Glutamatergic neuron (in vitro differentiated cells): ENCODE measurements around the gene ANAPC10. TPM values are rescaled to one million over a fixed set of nuclear protein-coding genes. Genes with fewer than 3 reads are reported as not detected.

Experiments
- DNase-seq: peaks from one replicate; pipeline ENCODE4 v3.0.0; 2022
- H3K27ac Mint-ChIP-seq: one replicate; pipeline ENCODE4 v1.8.0; 2020; ENCODE audit warnings: mild to moderate bottlenecking, mixed read lengths, inconsistent platforms; ENCODE audit not compliant: unreplicated experiment
- H3K27me3 Mint-ChIP-seq: one replicate; pipeline ENCODE4 v1.8.0; 2020; ENCODE audit warnings: mild to moderate bottlenecking, moderate library complexity, mixed read lengths, inconsistent platforms; ENCODE audit not compliant: unreplicated experiment
- H3K36me3 Mint-ChIP-seq: one replicate; pipeline ENCODE4 v1.8.0; 2020; ENCODE audit warnings: mild to moderate bottlenecking, mixed read lengths, inconsistent platforms; ENCODE audit not compliant: unreplicated experiment
- H3K4me1 Mint-ChIP-seq: one replicate; pipeline ENCODE4 v1.8.0; 2020; ENCODE audit warnings: mild to moderate bottlenecking, low read depth, mixed read lengths, inconsistent platforms; ENCODE audit not compliant: unreplicated experiment
- H3K4me3 Mint-ChIP-seq: one replicate; pipeline ENCODE4 v1.8.0; 2020; ENCODE audit warnings: mild to moderate bottlenecking, mixed read lengths, inconsistent platforms; ENCODE audit not compliant: unreplicated experiment
- H3K9me3 Mint-ChIP-seq: one replicate; pipeline ENCODE4 v1.8.0; 2020; ENCODE audit warnings: mild to moderate bottlenecking, moderate library complexity, mixed read lengths, inconsistent platforms; ENCODE audit not compliant: unreplicated experiment
- total RNA-seq: library from RNA; stranded (reverse); fragmentation: NEBNext Ultra II Directional; extraction: Animal tissue kit (Norgen Biotek cat#: 25700); gene quantifications from one replicate; pipeline ENCODE4 v1.2.1, GENCODE V29; 2021; ENCODE audit not compliant: unreplicated experiment
- TF ChIP-seq, protein P1 (sequence below): fragments of 200-600 bp; sonication (generic); IDR thresholded peaks from one replicate; pipeline ENCODE4 v1.5.0; 2021; ENCODE audit not compliant: partially characterized antibody, unreplicated experiment

ANAPC10 gene
- total RNA-seq, 1 donor from 2014 or later, result 16.2 TPM

DNA sequence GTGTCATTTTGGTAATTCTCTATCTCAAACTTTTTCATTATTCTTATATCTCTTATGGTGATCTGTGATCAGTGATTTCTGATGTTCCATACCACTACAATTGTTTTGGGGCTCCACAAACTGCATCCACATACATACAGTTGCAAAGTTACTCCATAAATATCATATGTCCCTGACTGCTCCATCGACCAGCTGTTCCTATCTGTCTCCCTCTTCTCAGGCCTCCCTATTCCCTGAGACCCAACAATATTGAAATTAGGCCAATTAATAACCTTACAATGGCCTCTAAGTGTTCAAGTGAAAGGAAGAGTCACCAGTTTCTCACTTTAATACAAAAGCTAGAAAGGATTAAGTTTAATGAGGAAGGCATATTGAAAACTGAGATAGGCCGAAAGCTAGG, 108.7 kb downstream of the ANAPC10 start:
- DNase-seq, result no peak
- no peaks in the 10 kb centered on the region for H3K9me3 Mint-ChIP-seq
- no peaks in the 10 kb centered on the region for H3K27me3 Mint-ChIP-seq
- H3K4me3 Mint-ChIP-seq, result no peak overlapping the region
- TF ChIP-seq, protein P1, sequence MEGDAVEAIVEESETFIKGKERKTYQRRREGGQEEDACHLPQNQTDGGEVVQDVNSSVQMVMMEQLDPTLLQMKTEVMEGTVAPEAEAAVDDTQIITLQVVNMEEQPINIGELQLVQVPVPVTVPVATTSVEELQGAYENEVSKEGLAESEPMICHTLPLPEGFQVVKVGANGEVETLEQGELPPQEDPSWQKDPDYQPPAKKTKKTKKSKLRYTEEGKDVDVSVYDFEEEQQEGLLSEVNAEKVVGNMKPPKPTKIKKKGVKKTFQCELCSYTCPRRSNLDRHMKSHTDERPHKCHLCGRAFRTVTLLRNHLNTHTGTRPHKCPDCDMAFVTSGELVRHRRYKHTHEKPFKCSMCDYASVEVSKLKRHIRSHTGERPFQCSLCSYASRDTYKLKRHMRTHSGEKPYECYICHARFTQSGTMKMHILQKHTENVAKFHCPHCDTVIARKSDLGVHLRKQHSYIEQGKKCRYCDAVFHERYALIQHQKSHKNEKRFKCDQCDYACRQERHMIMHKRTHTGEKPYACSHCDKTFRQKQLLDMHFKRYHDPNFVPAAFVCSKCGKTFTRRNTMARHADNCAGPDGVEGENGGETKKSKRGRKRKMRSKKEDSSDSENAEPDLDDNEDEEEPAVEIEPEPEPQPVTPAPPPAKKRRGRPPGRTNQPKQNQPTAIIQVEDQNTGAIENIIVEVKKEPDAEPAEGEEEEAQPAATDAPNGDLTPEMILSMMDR, result no peak
- H3K4me1 Mint-ChIP-seq, result no peaks in the 10 kb centered on the region
- H3K36me3 Mint-ChIP-seq, result no peaks in the 10 kb centered on the region
- no peak overlapping the region for H3K27ac Mint-ChIP-seq

DNA sequence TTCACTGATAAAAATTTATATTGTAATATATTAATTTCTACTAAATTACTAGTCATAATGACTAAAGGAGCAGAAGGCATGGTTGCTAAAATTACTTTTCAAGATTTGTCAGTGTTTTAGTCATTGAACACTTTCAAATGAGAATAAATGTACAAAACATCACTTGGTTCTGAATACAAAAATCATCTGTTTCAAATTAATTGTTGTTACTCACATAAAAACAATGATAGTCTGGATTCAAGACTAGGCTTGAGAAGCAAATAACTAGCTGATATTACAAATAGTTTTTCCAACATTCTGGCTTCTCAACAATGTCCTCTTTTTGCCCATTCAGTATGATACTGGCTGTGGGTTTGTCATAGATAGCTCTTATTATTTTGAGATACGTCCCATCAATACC, 112.5 kb downstream of the ANAPC10 start:
- TF ChIP-seq, protein P1, result no peak
- no peaks in the 10 kb centered on the region for H3K36me3 Mint-ChIP-seq
- DNase-seq, result no peak
- H3K9me3 Mint-ChIP-seq, result peaks cover 2% of the 10 kb centered on the region
- H3K4me1 Mint-ChIP-seq, result no peaks in the 10 kb centered on the region
- no peak overlapping the region for H3K27ac Mint-ChIP-seq
- H3K27me3 Mint-ChIP-seq, result peaks cover 2% of the 10 kb centered on the region
- H3K4me3 Mint-ChIP-seq, result no peak overlapping the region

DNA sequence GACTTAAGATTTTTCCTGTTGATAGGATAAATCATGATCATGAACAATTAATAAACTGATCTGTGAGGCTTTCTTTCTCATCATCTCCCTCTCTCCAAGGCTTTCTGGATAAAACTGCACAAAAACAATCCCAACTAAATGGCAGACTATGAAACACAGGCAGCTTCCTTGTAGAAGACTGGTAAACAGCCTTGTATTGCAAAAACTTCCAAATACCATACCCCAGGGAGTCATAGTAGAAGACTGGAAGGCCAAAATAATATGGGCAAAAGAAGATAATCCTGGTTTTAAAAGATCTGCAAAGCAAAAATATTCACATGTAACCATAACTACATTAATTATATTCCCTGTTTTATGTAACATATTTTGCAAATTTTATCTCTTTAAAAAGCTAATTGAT, 113.0 kb downstream of the ANAPC10 start:
- Mint-ChIP-seq H3K4me3 (no peak overlapping the region), H3K4me1 (no peaks in the 10 kb centered on the region)

DNA sequence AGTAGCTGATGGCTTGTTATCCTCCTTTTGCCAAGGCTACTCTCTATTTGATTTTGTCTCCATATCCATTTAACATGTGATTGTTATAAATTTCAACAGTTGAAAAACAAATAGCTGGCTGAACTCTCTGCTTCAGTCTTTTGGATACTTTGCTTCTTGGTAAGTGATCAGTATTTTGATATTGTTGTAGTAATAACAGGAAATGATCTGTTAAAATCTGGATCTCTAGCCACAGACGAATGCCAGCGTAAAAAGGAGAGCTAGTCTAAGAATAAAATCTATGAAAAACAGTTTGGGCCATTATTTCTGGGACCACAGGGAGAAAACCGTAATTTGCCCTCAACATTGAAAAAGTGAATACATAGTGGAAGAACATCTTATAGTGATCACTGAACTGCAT, 113.8 kb downstream of the ANAPC10 start:
- H3K9me3 Mint-ChIP-seq, result peaks cover 4% of the 10 kb centered on the region
- no peak for DNase-seq
- H3K4me3 Mint-ChIP-seq, result no peak overlapping the region
- TF ChIP-seq, protein P1, result no peak
- H3K27ac Mint-ChIP-seq, result no peak overlapping the region
- H3K36me3 Mint-ChIP-seq, result no peaks in the 10 kb centered on the region
- H3K27me3 Mint-ChIP-seq, result peaks cover 5% of the 10 kb centered on the region
- H3K4me1 Mint-ChIP-seq, result no peaks in the 10 kb centered on the region

More for the DNA sequence above, 113.0 kb downstream of the ANAPC10 start:
- H3K36me3 Mint-ChIP-seq, result no peaks in the 10 kb centered on the region
- no peak overlapping the region for H3K27ac Mint-ChIP-seq
- H3K27me3 Mint-ChIP-seq, result peaks cover 5% of the 10 kb centered on the region
- TF ChIP-seq, protein P1, result no peak
- peaks cover 4% of the 10 kb centered on the region for H3K9me3 Mint-ChIP-seq
- DNase-seq, result no peak

DNA sequence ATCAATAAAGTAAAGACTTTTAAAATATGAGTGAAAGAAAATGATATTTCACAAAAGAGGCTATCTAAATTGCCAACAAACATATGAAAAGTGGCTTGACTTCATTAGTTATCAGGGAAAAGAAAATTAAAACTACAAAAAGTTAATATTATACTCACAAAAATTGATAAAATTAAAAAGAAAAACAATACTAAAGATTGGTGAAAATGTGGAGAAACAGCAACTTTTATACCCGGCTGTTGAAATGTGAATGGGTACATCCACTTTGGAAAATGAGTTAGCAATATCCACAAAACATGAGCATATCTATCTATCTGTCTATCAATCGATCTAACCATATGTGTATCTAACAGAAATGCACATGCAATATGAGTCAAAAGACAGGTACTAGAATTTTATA, 122.3 kb downstream of the ANAPC10 start:
- no peak for DNase-seq
- Mint-ChIP-seq H3K9me3 (peaks cover 3% of the 10 kb centered on the region), H3K27ac (no peak overlapping the region), H3K4me1 (no peaks in the 10 kb centered on the region), H3K4me3 (no peak overlapping the region), H3K36me3 (no peaks in the 10 kb centered on the region), H3K27me3 (peaks cover 3% of the 10 kb centered on the region)
- TF ChIP-seq, protein P1, result no peak
